Thymus (tissue), 11 donors: ENCODE measurements around the gene PLA2R1. TPM values are rescaled to one million over a fixed set of nuclear protein-coding genes. Genes with fewer than 3 reads are reported as not detected.

Experiments
- DNase-seq, 9 donors: peaks; one replicate each; pipeline ENCODE4 v3.0.0-alpha.2; 2013; ENCODE audit warnings: low spot score in 9 of 9, low read depth in 6 of 9, missing footprints in 1 of 9
- H3K27ac ChIP-seq, 2 donors: one replicate each; pipeline ENCODE4 v1.5.1; 2013; ENCODE audit warnings: control low read depth in 1 of 2, low read depth in 1 of 2, low read length in 1 of 2, mild to moderate bottlenecking in 1 of 2, moderate library complexity in 1 of 2
- H3K27me3 ChIP-seq, 2 donors: one replicate each; pipeline ENCODE4 v1.5.1; 2013; ENCODE audit warnings: low read length in 1 of 2; ENCODE audit not compliant: control insufficient read depth in 2 of 2, insufficient read depth in 1 of 2
- H3K36me3 ChIP-seq, 2 donors: one replicate each; pipeline ENCODE4 v1.5.1; 2013; ENCODE audit warnings: low read length in 1 of 2, mild to moderate bottlenecking in 1 of 2, moderate library complexity in 1 of 2; ENCODE audit not compliant: control insufficient read depth in 2 of 2, insufficient read depth in 2 of 2
- H3K4me1 ChIP-seq, 2 donors: one replicate each; pipeline ENCODE4 v1.5.1; 2013; ENCODE audit warnings: low read length in 2 of 2; ENCODE audit not compliant: control insufficient read depth in 2 of 2, insufficient read depth in 2 of 2
- H3K4me3 ChIP-seq, 2 donors: one replicate each; pipeline ENCODE4 v1.5.1; 2013; ENCODE audit warnings: low read length in 2 of 2, control low read depth in 1 of 2, mild to moderate bottlenecking in 1 of 2
- H3K9me3 ChIP-seq, 2 donors: one replicate each; pipeline ENCODE4 v1.5.1; 2013; ENCODE audit warnings: low read length in 1 of 2, mild to moderate bottlenecking in 1 of 2; ENCODE audit not compliant: control insufficient read depth in 2 of 2, insufficient read depth in 1 of 2
- WGBS: extraction: QIAGEN DNeasy Blood & Tissue Kit; methylation state at CpG from one replicate; pipeline ENCODE4 v1.1.7; 2013; 5-methylcytosine and 5-hydroxymethylcytosine counted together
- polyA plus RNA-seq: library from polyadenylated mRNA; stranded (reverse); fragments of 200-250 nt; gene quantifications from one replicate; pipeline ENCODE4 v1.2.3, GENCODE V29; 2013
- total RNA-seq: library from RNA; stranded (reverse); fragments of 120-200 nt; gene quantifications from one replicate; pipeline ENCODE4 v1.2.4, GENCODE V29; 2013
- donor health status: healthy.

Gene PLA2R1
- total and polyA plus RNA-seq, 2 donors, result 0.90 to 2.7 TPM

DNA sequence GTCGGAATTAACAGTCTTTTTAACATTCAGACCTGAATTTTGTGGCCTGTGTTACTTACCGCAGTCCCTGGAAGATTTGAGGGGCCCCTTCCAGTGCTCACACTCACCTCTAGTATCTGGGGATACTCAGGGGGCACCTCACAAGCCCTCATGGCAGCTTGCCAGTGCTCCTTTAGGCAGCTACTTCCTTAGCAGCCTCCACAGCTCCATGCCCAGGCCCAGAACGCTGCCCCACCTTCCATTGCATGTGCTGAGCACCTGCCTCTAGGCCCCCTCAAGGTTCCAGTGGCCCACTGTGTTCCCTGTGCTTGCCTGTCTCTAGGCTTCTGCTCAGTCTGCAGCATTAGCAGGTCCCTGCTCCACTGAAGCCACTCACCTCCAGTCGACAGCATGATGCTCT lies 30.0 kb upstream of the PLA2R1 start:
- Histone ChIP-seq H3K9me3 (peaks cover 6 to 28% of the 10 kb centered on the region in 2 donors), H3K27me3 (no peaks in the 10 kb centered on the region), H3K27ac (no peak overlapping the region), H3K36me3 (no peaks in the 10 kb centered on the region), H3K4me1 (no peaks in the 10 kb centered on the region), H3K4me3 (no peak overlapping the region)
- no peak for DNase-seq
- 94% methylated on average over 4 of the region's 4 CpGs for whole genome bisulfite sequencing

DNA sequence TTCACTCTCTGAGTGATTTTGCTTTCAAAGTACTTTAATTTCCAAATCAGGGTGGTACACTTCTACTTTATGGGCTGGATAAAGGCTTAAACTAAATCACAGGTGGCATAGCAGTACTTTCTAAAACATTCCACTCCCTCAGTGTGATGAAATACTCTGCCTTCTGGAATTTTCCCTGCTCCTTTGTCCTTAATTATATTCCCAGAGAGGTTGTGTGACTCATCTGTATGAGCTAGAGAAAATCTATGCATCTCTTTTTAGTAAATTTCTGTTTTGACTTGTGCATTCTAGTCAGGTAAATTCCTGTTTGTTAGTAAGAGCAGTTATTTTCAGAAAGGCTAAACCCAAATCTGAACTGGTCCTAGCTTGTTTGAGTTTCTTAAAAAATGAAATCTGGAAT lies 29.0 kb upstream of the PLA2R1 start:
- no peak overlapping the region for H3K27ac ChIP-seq
- H3K36me3 ChIP-seq, result no peaks in the 10 kb centered on the region
- H3K9me3 ChIP-seq, result peaks cover 9 to 33% of the 10 kb centered on the region in 2 donors
- no peak overlapping the region for H3K4me3 ChIP-seq
- no peak for DNase-seq
- H3K4me1 ChIP-seq, result no peaks in the 10 kb centered on the region
- no peaks in the 10 kb centered on the region for H3K27me3 ChIP-seq

DNA sequence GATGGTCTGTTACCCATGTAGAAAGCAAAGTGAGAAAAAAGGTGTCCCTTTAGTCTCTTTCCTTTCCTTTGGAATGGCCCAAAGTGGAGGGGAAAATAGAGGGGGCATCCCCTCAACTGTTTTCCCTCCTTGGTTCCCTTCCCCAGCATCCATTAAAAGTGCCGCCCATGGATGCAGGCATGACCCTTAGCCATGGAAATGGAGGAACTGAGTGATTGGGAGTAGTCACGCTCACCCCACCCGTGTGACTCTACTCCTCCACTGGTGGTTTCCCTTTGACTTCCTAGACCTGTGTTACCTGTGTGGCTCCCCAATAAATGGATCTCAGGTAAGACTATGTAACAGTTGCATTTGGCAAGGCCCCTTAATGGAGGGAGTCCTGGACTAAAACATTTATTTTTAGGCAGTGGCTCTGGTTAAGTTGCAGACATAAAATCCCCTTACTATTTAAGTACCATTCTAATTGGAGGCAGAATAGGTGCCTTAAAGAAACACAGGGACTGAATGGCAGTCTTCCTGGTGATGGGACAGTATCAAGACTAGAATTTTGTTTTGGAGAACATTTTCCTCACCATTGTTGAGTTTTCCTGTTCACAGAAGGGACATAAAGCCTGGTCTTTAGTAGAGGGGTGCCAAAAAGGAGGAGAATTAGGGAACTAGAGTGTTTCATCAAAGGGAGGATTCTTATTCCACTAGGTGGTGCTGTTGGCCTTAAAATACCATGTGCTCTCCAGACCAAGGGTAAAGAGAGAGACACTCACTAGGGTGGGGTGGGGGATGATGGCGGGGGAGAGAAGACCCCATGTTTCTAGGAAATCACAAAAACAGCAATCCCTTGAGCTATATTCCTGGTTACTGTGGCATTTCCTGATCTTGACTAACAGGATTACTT lies 25.7 kb upstream of the PLA2R1 start:
- peaks cover 13 to 46% of the 10 kb centered on the region in 2 donors for H3K9me3 ChIP-seq

DNA sequence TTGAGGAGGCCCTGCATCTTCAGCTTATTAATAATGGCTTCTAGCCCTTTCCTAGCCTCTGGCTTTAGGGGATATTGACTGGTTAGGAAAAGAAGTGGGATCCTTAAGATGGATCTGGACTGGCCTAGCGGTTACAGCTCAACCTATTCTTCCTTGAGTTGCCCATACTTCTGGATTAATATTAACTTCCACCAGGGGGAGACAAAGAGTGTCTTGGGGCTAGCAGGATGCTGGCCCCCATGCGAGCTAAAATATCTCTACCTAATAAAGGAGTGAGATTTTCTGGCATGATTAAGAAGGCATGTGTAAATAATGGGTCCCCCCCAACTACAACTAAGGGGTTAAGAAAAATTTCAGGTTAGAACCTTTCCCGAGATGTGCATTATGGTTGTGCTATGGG lies 23.2 kb upstream of the PLA2R1 start:
- Histone ChIP-seq H3K9me3 (peaks cover 13 to 37% of the 10 kb centered on the region in 2 donors), H3K4me1 (no peaks in the 10 kb centered on the region), H3K27me3 (no peaks in the 10 kb centered on the region), H3K36me3 (no peaks in the 10 kb centered on the region), H3K27ac (no peak overlapping the region), H3K4me3 (no peak overlapping the region)
- DNase-seq, result no peak
- WGBS, result 98% methylated on average over 3 of the region's 3 CpGs

More for the DNA sequence above, 25.7 kb upstream of the PLA2R1 start:
- H3K27me3 ChIP-seq, result no peaks in the 10 kb centered on the region
- DNase-seq, result peak in 1 of 9 donors; percentile 22
- no peak overlapping the region for H3K4me3 ChIP-seq
- no peaks in the 10 kb centered on the region for H3K4me1 ChIP-seq
- H3K36me3 ChIP-seq, result no peaks in the 10 kb centered on the region
- no peak overlapping the region for H3K27ac ChIP-seq
- 81% methylated on average over 4 of the region's 4 CpGs for WGBS

DNA sequence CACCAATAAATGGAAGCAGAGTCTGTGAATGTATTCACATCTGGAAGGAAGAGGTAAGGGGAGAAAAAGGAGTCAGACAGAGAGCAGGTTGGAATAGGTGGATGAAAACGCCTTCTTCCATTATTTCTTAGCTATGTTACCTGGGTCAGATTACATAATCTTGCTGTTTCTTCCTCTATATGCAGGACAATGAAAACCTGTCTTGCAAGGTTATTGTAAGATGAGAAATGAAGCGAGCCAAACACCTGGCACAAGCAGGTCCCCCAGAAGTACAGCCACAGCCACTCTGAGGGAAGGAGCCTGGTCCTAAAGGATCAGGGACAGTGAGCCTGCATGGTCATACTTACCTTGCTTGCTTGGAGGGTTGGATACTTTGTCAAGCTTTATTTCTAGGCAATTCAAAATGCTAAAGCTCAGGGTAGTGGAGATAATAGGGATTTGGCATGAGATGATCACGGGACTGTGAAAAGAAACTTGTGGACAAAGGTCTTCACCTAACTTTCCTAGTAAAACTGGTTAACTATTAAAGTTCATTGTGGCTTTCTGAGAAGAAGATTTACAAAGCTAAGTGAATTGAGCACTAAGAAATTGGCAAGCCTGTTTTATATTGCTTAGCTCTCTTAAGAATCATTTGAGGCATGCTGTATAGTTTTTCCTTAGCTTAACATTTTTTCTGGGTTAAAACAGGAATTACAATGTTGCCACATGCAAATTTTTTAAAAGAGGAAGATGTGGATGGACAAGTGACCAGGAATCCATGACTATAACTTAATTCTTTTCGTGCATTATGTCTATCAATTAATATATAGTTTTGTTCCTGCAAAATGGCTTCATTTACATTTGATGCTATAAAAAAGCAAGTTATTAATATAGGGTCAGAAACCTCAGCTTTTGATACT lies 15.7 kb upstream of the PLA2R1 start:
- H3K4me1 ChIP-seq, result peaks cover 5 to 9% of the 10 kb centered on the region in 2 donors
- H3K4me3 ChIP-seq, result no peak overlapping the region
- H3K36me3 ChIP-seq, result no peaks in the 10 kb centered on the region
- 95% methylated on average over 4 of the region's 4 CpGs for WGBS
- H3K9me3 ChIP-seq, result no peaks in the 10 kb centered on the region
- H3K27ac ChIP-seq, result no peak overlapping the region
- DNase-seq, result no peak
- H3K27me3 ChIP-seq, result no peaks in the 10 kb centered on the region

DNA sequence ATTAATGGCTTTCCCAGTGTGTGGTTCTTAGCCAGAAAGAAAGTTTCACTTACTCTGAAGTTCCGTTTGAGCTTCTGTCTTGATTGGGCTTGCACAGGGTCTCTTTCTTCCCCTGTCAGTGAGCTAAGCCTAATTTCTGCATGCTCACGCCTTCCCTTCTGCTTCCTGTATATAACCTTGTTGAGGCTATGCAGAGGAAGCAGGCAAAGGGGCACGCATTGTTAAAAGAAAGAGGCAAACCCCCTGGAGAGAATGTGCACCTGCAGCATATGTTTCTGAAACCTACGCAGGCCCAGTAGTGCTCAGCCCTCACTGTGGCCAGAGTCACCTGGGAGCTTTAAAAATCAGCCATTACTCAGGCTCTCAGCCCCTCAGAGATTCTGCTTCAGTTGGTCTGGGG lies 14.5 kb upstream of the PLA2R1 start:
- no peak overlapping the region for H3K4me3 ChIP-seq
- H3K27ac ChIP-seq, result peak overlapping the region in 1 of 2 donors; percentile 74
- no peaks in the 10 kb centered on the region for H3K27me3 ChIP-seq
- H3K4me1 ChIP-seq, result peaks cover 5 to 9% of the 10 kb centered on the region in 2 donors
- 5% methylated on average over 4 of the region's 4 CpGs for whole genome bisulfite sequencing
- no peaks in the 10 kb centered on the region for H3K9me3 ChIP-seq
- H3K36me3 ChIP-seq, result no peaks in the 10 kb centered on the region
- DNase-seq, result peak in 8 of 9 donors; percentile 29 to 81 (median 54)

DNA sequence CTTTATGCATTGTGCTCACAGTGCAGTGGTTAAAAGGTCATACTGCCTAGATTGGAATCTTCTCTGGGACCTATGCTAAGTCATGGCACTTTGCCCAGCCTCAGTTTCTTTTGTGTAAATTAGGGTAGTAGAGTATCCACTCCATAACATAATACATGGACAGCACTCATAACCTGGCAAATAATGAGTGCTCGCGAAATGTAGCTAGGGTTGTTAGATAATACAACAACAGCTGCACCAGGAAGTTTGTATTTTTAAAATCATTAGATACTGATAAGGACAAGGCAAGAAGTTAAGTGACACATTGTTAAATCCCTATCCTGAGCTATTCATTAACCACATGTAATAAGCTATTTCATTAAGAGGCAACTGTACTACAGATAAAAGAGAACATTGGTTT lies 13.8 kb upstream of the PLA2R1 start:
- DNase-seq, result no peak
- H3K36me3 ChIP-seq, result no peaks in the 10 kb centered on the region
- no peak overlapping the region for H3K4me3 ChIP-seq
- H3K9me3 ChIP-seq, result no peaks in the 10 kb centered on the region
- no peaks in the 10 kb centered on the region for H3K27me3 ChIP-seq
- no peak overlapping the region for H3K27ac ChIP-seq
- WGBS, result 98% methylated on average over 2 of the region's 2 CpGs
- peaks cover 5 to 9% of the 10 kb centered on the region in 2 donors for H3K4me1 ChIP-seq

DNA sequence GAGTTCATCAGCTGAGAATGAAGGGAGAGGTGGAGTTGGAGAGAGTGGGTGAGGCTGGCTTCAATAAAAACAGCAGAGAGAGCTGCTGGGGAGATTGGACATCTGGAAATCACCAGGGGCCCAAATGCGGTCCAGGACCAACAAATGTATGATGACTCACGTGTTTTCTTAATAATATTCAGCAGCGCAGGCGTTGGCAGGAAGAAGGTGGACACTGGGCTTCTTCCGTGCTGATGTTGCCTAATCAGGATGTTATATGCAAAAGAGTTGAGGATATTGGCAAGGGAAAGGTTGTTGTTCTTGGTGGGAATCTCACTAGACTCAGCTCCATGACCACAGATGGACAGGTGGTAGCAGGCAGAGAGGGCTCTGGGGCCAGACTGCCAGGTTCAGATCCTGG lies 12.8 kb upstream of the PLA2R1 start:
- no peak for DNase-seq
- 96% methylated on average over 5 of the region's 5 CpGs for WGBS
- Histone ChIP-seq H3K27ac (no peak overlapping the region), H3K27me3 (no peaks in the 10 kb centered on the region), H3K9me3 (no peaks in the 10 kb centered on the region), H3K4me1 (peaks cover 5 to 9% of the 10 kb centered on the region in 2 donors), H3K4me3 (no peak overlapping the region), H3K36me3 (no peaks in the 10 kb centered on the region)
